Left lung (tissue), 10 donors: ENCODE results near the gene TRPV2. TPM values are rescaled to one million over a fixed set of nuclear protein-coding genes. Genes with fewer than 3 reads are reported as not detected.
A peak's percentile ranks its signal among the peaks of the same experiment; 100 is the strongest.
"Not testable (repeated sequence)": the region's sequence is repeated elsewhere in the genome, so short reads cannot be mapped to it uniquely, and the experiment has no call there.

Experiments
- ATAC-seq: fragments of 200-7000 bp; cut with Tn5 transposase; one replicate; pipeline ENCODE4 v1.9.1; 2020; ENCODE audit warnings: moderate library complexity
- DNase-seq, 4 donors: peaks; one replicate each; pipeline ENCODE4 v3.0.0-alpha.2; 2013 to 2020
- H3K27ac ChIP-seq, 2 donors: fragments of 200-600 bp; sonication (generic) in 1 of 2; one replicate each; pipeline versions ENCODE4 v1.5.0 to v1.8.0; 2020 to 2021
- H3K27me3 ChIP-seq, 2 donors: fragments of 200-600 bp; sonication (generic) in 1 of 2; one replicate each; pipeline versions ENCODE4 v1.5.0 to v1.8.0; 2020 to 2021
- H3K36me3 ChIP-seq, 2 donors: fragments of 200-600 bp; sonication (generic) in 1 of 2; one replicate each; pipeline versions ENCODE4 v1.5.0 to v1.8.0; 2020 to 2021
- H3K4me1 ChIP-seq, 2 donors: fragments of 200-600 bp; one replicate each; pipeline ENCODE4 v1.8.0; 2021
- H3K4me3 ChIP-seq, 2 donors: fragments of 200-600 bp; sonication (generic) in 1 of 2; one replicate each; pipeline versions ENCODE4 v1.5.0 to v1.8.0; 2020 to 2021; ENCODE audit warnings: mild to moderate bottlenecking in 1 of 2
- H3K9me3 ChIP-seq, 2 donors: fragments of 200-600 bp; sonication (generic) in 1 of 2; one replicate each; pipeline versions ENCODE4 v1.5.0 to v1.8.0; 2020 to 2021
- CTCF ChIP-seq, 2 donors: fragments of 200-600 bp; sonication (generic) in 1 of 2; IDR thresholded peaks; one replicate each; pipeline versions ENCODE4 v1.5.0 to v1.8.0; 2021; ENCODE audit warnings: antibody characterized with exemption in 2 of 2
- intact Hi-C, 2 donors: fragments of 100-400 bp; cut with DNase I; formaldehyde crosslinking; loops; one replicate each; pipeline versions ENCODE4 v1.11.2 to v1.14.2; 2022
- polyA plus RNA-seq, 6 donors: library from polyadenylated mRNA; unstranded; fragments of 120-200 nt; gene quantifications; one replicate each; pipeline ENCODE4 v1.2.1, GENCODE V29; 2013; ENCODE audit not compliant: insufficient read length in 6 of 6
- total RNA-seq, 2 donors: library from RNA; stranded (reverse); fragmentation: NEBNext Ultra II Directional; extraction: Animal tissue kit (Norgen Biotek cat#: 25700); gene quantifications; one replicate each; pipeline ENCODE4 v1.2.1, GENCODE V29; 2021
- donor health status: DM: no; HTN: yes; CAD: no.
- donor health status: DM: no; HTN: no; CAD: no.

Gene TRPV2
- total and polyA plus RNA-seq, 8 donors: 9.2 to 97.7 (median 12.2) TPM

DNA sequence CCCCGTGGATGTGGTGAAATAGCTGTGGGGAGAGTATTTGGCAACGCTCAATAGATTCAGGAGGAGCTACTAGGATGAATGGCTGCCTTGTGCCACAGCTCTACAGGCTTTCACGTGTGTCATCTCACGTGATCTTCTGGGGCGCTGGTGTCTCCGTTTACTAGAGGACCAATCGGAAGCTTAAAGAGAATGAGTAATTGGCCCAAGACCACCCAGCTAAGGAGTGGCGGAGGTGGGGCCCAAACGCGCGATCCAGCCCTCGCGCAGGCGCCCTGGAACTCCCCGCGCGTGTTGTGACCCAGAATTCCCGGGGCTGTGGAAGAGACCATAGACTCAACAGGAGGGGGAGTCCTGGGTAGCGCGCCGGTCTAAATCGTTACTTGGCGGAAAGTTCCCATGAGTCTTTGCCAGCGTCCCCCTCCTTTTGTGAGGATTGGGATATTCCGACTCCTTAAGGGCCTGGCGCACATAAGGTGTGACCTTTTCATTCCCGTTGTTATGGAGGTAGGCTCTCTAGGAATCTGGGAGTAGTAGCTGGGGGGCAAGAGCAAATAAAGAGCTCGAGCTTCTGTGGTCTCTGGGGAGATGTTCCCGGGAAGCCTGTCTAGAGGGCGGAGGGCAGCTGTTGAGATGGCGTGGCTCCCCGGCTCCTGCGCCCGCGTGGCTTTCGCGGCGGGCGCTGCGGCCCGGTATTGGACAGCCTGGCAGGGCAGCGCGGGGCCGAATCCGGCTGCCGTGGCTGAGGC, 23.4 kb downstream of the TRPV2 start:
- ATAC-seq (peak; percentile 92), DNase-seq (peak; percentile 95 to 99 (median 96))
- H3K4me3 ChIP-seq: peak overlapping the region; percentile 91 to 98
- peaks cover 0 to 40% of the 10 kb centered on the region in 2 donors for H3K36me3 ChIP-seq
- no peak for TF ChIP-seq CTCF (IDR thresholded peaks at IDR 0.05)
- H3K4me1 ChIP-seq: peaks cover 24 to 56% of the 10 kb centered on the region in 2 donors
- peak overlapping the region; percentile 86 to 92 for H3K27ac ChIP-seq
- no peaks in the 10 kb centered on the region for H3K27me3 ChIP-seq
- H3K9me3 ChIP-seq: no peaks in the 10 kb centered on the region
- intact Hi-C loops: loop anchor here in 1 of 2 donors (10.0 kb wide), 1 partner anchor 74 kb away; no protein-coding TSS in a partner anchor

- DNase-seq: no peak
- Histone ChIP-seq H3K4me3 (peak overlapping the region; percentile 91 to 98), H3K27me3 (no peaks in the 10 kb centered on the region), H3K27ac (peak overlapping the region; percentile 86 to 92), H3K9me3 (no peaks in the 10 kb centered on the region), H3K36me3 (peaks cover 0 to 43% of the 10 kb centered on the region in 2 donors), H3K4me1 (peaks cover 24 to 62% of the 10 kb centered on the region in 2 donors)
- intact Hi-C loops: loop anchor here in 1 of 2 donors (10.0 kb wide), 1 partner anchor 75 kb away; no protein-coding TSS in a partner anchor
- TF ChIP-seq CTCF (IDR thresholded peaks at IDR 0.05): no peak
- peak; percentile 26 for ATAC-seq
These were observed 24.0 kb downstream of the TRPV2 start for GRCh38 chr17:16439303-16439791.

DNA sequence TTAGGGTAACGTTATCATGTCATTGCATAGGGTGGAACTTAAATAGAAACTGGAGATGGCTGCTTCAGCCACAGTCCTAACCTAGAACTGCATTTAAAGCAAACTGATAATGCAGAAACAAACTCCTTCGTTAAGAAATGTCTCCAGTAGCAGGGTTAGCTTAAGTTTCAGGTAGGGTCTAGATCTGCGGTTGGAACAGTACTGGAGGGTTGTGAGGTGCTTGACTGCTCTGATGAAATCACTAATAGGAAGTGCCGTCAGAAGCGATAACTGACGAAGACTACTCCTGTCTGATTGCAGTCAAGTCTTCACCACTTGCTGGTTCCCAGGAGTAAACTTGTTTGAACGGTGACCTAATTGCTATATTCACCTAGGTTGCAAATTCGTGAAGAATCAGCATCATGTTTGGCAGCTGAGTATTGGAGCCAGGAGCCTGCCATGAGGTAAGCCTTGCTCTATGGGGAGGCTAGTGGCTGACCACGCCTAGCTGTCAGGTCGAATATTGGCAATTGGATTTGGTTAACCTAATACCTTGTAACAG, 24.5 kb downstream of the TRPV2 start:
- Histone ChIP-seq H3K9me3 (no peaks in the 10 kb centered on the region), H3K36me3 (peaks cover 0 to 47% of the 10 kb centered on the region in 2 donors), H3K27ac (peak overlapping the region; percentile 86 to 92), H3K27me3 (no peaks in the 10 kb centered on the region), H3K4me3 (peak overlapping the region; percentile 91 to 98), H3K4me1 (peaks cover 24 to 64% of the 10 kb centered on the region in 2 donors)
- no peak for DNase-seq
- ATAC-seq: no peak
- intact Hi-C loops: loop anchor here in 1 of 2 donors (10.0 kb wide), 1 partner anchor 75 kb away; no protein-coding TSS in a partner anchor
- TF ChIP-seq CTCF (IDR thresholded peaks at IDR 0.05): no peak

DNA sequence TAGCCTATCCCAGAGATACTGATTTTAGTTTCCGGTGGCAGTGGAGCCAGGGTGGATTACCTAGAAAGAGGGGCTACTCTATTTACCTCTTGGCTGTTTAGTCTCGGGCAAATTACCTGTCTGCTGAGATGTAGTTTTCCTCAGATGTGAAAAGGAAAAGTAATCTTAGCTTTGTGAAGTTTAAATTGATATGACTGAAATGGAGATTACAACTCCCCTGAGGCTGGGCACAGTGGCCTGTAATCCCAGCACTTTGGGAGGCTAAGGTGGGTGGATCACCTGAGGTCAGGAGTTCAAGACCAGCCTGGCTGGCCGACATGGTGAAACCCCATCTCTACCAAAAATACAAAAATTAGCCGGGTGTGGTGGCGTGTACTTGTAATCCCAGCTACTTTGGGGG, 25.0 kb downstream of the TRPV2 start:
- ATAC-seq, DNase-seq, H3K9me3 ChIP-seq, H3K27me3 ChIP-seq, intact Hi-C loops: not testable (repeated sequence)
- Histone ChIP-seq H3K27ac (peak overlapping the region in 1 of 2 donors; percentile 92), H3K4me3 (peak overlapping the region; percentile 91 to 98), H3K36me3 (peaks cover 0 to 48% of the 10 kb centered on the region in 2 donors), H3K4me1 (peaks cover 24 to 64% of the 10 kb centered on the region in 2 donors)

DNA sequence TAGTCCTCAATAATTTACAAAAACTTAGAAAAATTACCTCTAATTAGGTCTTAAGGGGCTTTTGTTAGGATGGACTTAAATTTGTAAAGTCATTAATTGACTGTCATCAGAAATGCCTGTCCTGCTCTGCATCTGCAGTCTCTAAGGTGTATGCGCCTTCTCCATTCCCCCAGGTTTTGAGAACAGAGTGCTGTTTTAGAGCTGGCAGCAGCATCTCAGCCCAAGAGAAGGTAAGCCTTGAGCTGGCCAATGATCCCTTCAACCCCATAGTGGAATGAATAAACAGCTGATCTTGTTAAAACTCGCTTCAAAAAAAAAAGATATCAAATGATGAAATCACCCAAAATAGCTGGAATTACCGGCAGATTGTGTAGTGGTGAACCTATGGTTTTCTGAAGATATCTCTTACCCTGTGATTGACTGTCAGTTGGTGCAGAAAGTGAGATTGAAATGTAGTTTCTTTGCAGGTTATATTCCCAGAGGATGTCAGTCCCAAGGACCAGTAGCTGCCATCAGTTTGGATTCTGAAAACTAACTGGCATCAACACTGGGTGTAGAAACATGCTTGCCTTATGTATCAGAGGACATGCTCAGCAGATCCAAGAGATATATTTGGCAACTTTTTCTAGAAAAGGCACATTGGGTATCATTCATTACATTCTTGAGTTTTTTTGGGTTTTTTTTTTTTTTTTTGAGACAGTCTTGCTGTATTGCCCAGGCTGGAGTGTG, 25.7 kb downstream of the TRPV2 start:
- ATAC-seq: no peak
- Histone ChIP-seq H3K4me3 (peak overlapping the region in 1 of 2 donors; percentile 98), H3K27me3 (no peaks in the 10 kb centered on the region), H3K36me3 (peaks cover 0 to 55% of the 10 kb centered on the region in 2 donors), H3K27ac (peak overlapping the region in 1 of 2 donors; percentile 92), H3K9me3 (no peaks in the 10 kb centered on the region), H3K4me1 (peaks cover 24 to 64% of the 10 kb centered on the region in 2 donors)
- DNase-seq: no peak
- no peak for TF ChIP-seq CTCF (IDR thresholded peaks at IDR 0.05)
- intact Hi-C loops: no loop called here
